Tibial nerve (tissue), 4 donors: Measurements from ENCODE around the gene EPHA6. TPM values are rescaled to one million over a fixed set of nuclear protein-coding genes. Genes with fewer than 3 reads are reported as not detected.
"Not testable (repeated sequence)": the region's sequence is repeated elsewhere in the genome, so short reads cannot be mapped to it uniquely, and the experiment has no call there.

ENCODE experiments used
- DNase-seq, 2 donors: peaks; one replicate each; pipeline ENCODE4 v3.0.0-alpha.2; 2019; ENCODE audit warnings: low spot score in 2 of 2
- H3K27ac ChIP-seq, 4 donors: fragments of 200-600 bp; sonication (generic) in 3 of 4; one replicate each; pipeline ENCODE4 v1.5.1; 2017 to 2019; ENCODE audit warnings: mild to moderate bottlenecking in 1 of 4
- H3K27me3 ChIP-seq, 2 donors: fragments of 200-600 bp; sonication (generic) in 1 of 2; one replicate each; pipeline versions ENCODE4 v1.5.1 to v1.6.0; 2017 to 2019
- H3K36me3 ChIP-seq, 3 donors: fragments of 200-600 bp; sonication (generic); one replicate each; pipeline ENCODE4 v1.5.1; 2018 to 2019
- H3K4me1 ChIP-seq, 4 donors: fragments of 200-600 bp; sonication (generic) in 3 of 4; one replicate each; pipeline ENCODE4 v1.5.1; 2017 to 2019
- H3K4me3 ChIP-seq, 4 donors: fragments of 200-600 bp; sonication (generic) in 3 of 4; one replicate each; pipeline ENCODE4 v1.5.1; 2017 to 2019; ENCODE audit warnings: mild to moderate bottlenecking in 1 of 4, moderate library complexity in 1 of 4
- H3K9me3 ChIP-seq, 4 donors: fragments of 200-600 bp; sonication (generic) in 3 of 4; one replicate each; pipeline ENCODE4 v1.5.1; 2017 to 2019
- EP300 ChIP-seq, 2 donors: sonication (generic); formaldehyde crosslinking; IDR thresholded peaks; one replicate each; pipeline ENCODE4 v1.6.1; 2017; ENCODE audit warnings: antibody characterized with exemption in 2 of 2, mild to moderate bottlenecking in 1 of 2
- POLR2A ChIP-seq, 2 donors: fragments of 450-650 bp; IDR thresholded peaks; one replicate each; pipeline ENCODE4 v1.6.1; 2017; ENCODE audit warnings: antibody characterized with exemption in 2 of 2, mild to moderate bottlenecking in 2 of 2, moderate library complexity in 2 of 2
- WGBS, 2 donors: methylation state at CpG; one replicate each; pipeline ENCODE4 v1.1.5; 2018; 5-methylcytosine and 5-hydroxymethylcytosine counted together
- total RNA-seq, 4 donors: library from RNA; depleted of rRNA; stranded (reverse); fragments of >200 nt; gene quantifications; one replicate each; pipeline ENCODE4 v1.1.0, GENCODE V29; 2016
- TF ChIP-seq, protein P1 (sequence below), 5 experiments: fragments of 200-600 bp in 3 of 5; fragments of 450-650 bp in 2 of 5; sonication (generic) in 3 of 5; IDR thresholded peaks; one replicate each; pipeline ENCODE4 v1.5.1; 2016 to 2019; ENCODE audit warnings: antibody characterized with exemption in 5 of 5, mild to moderate bottlenecking in 3 of 5, moderate library complexity in 2 of 5

Gene EPHA6
- total RNA-seq, 4 donors from 2014 or later, result 0.30 to 1.3 (median 0.61) TPM

DNA sequence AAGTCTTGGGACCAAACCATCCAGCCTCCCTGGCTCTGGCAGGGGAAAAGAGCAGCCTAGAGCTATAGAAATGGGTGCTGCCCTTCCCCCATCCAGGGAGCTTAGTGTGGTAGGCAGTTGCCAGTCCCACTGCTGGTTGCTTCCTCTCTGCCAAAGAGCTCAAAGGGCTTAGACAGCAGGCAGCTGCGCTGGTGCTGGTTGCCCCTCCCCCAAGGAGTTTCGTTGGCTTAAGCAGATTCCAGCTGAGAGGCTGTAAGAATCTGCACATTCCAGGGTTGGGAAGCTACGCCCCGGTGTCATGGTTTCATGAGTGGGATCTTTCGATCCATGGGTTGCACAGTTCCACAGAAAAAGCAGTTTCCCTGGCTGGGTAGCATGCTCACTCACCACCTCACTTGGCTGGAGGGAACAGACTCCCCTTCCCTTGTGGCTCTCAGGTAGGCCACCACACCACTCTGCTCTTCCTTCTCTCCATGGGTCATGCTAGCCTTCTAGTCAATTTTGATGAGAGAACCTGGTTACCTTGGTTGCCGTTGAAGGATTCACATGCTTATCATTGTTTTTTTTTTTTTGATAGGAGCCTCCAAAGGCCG is 195.1 kb downstream of the EPHA6 start:
- Histone ChIP-seq H3K9me3 (peaks cover 0 to 18% (median 0%) of the 10 kb centered on the region in 4 donors), H3K27me3 (no peaks in the 10 kb centered on the region), H3K36me3 (no peaks in the 10 kb centered on the region), H3K4me1 (no peaks in the 10 kb centered on the region), H3K4me3 (no peak overlapping the region), H3K27ac (no peak overlapping the region)
- DNase-seq, result no peak
- 69 to 70% methylated on average over 7 of the region's 7 CpGs for WGBS, 2 donors
- TF ChIP-seq, protein P1, sequence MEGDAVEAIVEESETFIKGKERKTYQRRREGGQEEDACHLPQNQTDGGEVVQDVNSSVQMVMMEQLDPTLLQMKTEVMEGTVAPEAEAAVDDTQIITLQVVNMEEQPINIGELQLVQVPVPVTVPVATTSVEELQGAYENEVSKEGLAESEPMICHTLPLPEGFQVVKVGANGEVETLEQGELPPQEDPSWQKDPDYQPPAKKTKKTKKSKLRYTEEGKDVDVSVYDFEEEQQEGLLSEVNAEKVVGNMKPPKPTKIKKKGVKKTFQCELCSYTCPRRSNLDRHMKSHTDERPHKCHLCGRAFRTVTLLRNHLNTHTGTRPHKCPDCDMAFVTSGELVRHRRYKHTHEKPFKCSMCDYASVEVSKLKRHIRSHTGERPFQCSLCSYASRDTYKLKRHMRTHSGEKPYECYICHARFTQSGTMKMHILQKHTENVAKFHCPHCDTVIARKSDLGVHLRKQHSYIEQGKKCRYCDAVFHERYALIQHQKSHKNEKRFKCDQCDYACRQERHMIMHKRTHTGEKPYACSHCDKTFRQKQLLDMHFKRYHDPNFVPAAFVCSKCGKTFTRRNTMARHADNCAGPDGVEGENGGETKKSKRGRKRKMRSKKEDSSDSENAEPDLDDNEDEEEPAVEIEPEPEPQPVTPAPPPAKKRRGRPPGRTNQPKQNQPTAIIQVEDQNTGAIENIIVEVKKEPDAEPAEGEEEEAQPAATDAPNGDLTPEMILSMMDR (IDR thresholded peaks at IDR 0.05), result no peak
- TF ChIP-seq POLR2A (IDR thresholded peaks at IDR 0.05) (no peak), EP300 (IDR thresholded peaks at IDR 0.05) (no peak)

DNA sequence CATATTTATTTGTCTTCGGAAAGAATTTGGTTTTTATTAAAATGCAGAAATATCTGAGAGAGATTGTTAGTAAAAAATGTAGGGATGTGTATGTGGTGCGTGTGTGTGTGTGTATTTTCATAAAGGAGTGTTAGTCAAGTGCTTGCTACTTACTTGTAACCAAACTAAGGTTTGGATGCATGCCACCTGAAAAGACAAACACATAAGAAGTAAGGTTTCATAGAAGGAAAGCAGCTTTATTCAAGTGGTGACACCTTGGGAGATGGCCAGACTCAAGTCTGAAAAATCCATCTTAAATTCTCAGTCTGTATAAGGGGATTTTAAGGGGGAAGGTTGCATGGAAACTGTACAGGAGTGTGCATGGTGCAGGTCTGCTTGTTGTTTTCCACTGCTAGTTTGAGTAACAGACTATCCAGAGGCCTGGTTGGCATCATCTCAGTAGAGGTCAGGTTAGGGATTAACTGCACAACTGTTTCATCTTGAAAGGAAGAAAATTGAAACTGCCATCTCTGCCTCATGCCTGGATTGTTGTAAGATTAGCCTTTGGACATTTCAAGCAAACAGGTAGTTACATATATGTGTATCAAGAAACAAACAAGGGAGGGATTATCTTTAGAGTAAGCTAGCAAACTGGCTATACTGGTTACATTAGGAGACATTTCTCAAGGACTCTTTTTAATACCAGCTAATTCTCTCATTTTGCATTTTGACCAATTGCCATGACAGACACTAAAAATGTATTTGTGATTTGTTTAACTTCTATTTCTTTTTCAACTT is 196.7 kb downstream of the EPHA6 start:
- H3K4me1 ChIP-seq, result no peaks in the 10 kb centered on the region
- H3K27ac ChIP-seq, result no peak overlapping the region
- DNase-seq, result no peak
- WGBS, 2 donors, result 90 to 92% methylated on average over 2 of the region's 2 CpGs
- peaks cover 0 to 15% (median 0%) of the 10 kb centered on the region in 4 donors for H3K9me3 ChIP-seq
- TF ChIP-seq, protein P1 (IDR thresholded peaks at IDR 0.05), result no peak
- TF ChIP-seq POLR2A (IDR thresholded peaks at IDR 0.05) (no peak), EP300 (IDR thresholded peaks at IDR 0.05) (no peak)
- no peaks in the 10 kb centered on the region for H3K36me3 ChIP-seq
- H3K27me3 ChIP-seq, result no peaks in the 10 kb centered on the region
- no peak overlapping the region for H3K4me3 ChIP-seq

DNA sequence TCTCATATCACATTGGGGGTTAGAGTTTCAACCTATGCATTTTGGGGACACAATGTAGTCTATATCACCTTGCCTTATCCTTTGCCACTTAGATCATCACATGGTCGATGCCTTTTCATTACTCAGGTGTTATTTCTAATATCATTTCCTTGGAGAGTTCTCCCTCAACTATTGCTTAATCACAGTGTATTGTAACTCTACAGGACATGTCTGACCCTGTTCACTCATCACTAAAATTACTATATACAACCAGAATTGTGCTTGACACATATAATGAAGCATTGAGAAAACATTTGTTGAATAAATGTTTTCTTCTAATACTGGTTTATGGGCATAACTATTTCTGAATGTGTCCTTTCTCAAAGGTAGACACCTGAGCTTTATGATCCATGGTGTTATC is 207.4 kb downstream of the EPHA6 start:
- no peaks in the 10 kb centered on the region for H3K36me3 ChIP-seq
- 81 to 85% methylated on average over 1 of the region's 1 CpG for WGBS, 2 donors
- no peak overlapping the region for H3K4me3 ChIP-seq

DNA sequence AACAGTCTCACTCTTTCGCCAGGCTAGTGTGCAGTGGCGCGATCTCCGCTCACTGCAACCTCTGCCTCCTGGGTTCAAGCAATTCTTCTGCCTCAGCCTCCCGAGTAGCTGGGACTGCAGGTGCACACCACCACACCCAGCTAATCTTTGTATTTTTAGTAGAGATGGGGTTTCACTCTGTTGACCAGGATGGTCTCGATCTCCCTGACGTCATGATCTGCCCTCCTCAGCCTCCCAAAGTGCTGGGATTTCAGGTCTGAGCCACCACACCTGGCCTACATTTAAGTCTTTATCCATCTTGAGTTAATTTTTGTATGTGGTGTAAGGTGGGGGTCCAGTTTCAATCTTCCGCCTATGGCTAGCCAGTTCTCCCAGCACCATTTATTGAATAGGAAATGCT is 211.2 kb downstream of the EPHA6 start:
- H3K4me3 ChIP-seq, H3K27ac ChIP-seq, H3K27me3 ChIP-seq, H3K9me3 ChIP-seq, DNase-seq, H3K4me1 ChIP-seq, H3K36me3 ChIP-seq: not testable (repeated sequence)
- WGBS, 2 donors, result 93 to 98% methylated on average over 8 of the region's 8 CpGs

More for the DNA sequence above, 207.4 kb downstream of the EPHA6 start:
- TF ChIP-seq, protein P1 (IDR thresholded peaks at IDR 0.05), result no peak
- no peak for TF ChIP-seq POLR2A (IDR thresholded peaks at IDR 0.05)
- TF ChIP-seq EP300 (IDR thresholded peaks at IDR 0.05), result no peak
- no peak for DNase-seq
- no peak overlapping the region for H3K27ac ChIP-seq
- peaks cover 0 to 22% (median 0%) of the 10 kb centered on the region in 4 donors for H3K9me3 ChIP-seq
- H3K4me1 ChIP-seq, result no peaks in the 10 kb centered on the region
- no peaks in the 10 kb centered on the region for H3K27me3 ChIP-seq

DNA sequence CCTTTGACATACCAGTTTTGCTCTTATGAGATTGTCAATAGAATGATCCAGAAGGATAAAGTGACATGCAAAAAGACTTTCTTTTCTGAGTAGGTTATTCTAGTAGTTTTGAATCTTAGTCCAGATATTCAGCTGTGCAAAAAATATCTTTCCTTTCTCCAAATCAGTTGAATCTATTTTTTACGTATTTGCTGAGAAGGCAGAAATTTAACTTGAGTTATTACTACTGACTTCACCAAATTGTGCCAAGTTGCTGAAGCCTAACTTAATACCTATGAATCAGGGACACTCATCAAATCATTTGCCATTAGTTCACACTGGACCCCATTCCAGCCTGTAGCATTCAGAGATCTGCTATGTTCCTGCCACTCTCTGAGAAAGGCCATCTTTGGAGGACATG is 215.6 kb downstream of the EPHA6 start:
- WGBS, 2 donors, result 78 to 87% methylated on average over 1 of the region's 1 CpG
- Histone ChIP-seq H3K4me3 (no peak overlapping the region), H3K4me1 (no peaks in the 10 kb centered on the region), H3K9me3 (peaks cover 0 to 4% (median 0%) of the 10 kb centered on the region in 4 donors), H3K36me3 (no peaks in the 10 kb centered on the region), H3K27ac (no peak overlapping the region), H3K27me3 (no peaks in the 10 kb centered on the region)
- DNase-seq, result no peak
- TF ChIP-seq, protein P1 (IDR thresholded peaks at IDR 0.05), result no peak
- TF ChIP-seq POLR2A (IDR thresholded peaks at IDR 0.05), result no peak
- TF ChIP-seq EP300 (IDR thresholded peaks at IDR 0.05), result no peak
